HEK293 (cell line): ENCODE results near the gene LAMP5.

Source experiments
- CTCF ChIA-PET: fragments of 350-600 bp; formaldehyde crosslinking; extraction: SDS; loops from one replicate; lab custom pipeline; 2021; ENCODE audit warnings: antibody characterized with exemption; lab: Yijun Ruan, JAX
- POLR2A ChIA-PET: fragments of 300-600 bp; formaldehyde crosslinking; extraction: SDS; loops from one replicate; lab custom pipeline; 2020; ENCODE audit warnings: antibody characterized with exemption, inconsistent platforms; lab: Yijun Ruan, JAX
- H3K27ac ChIP-seq: fragments of 200-500 bp; sonication (Bioruptor generic); 2 replicates; pipeline ENCODE4 v1.5.1; 2014; ENCODE audit warnings: low read depth, low read length, control low read depth, inconsistent platforms; ENCODE audit errors: extremely low read depth
- H3K36me3 ChIP-seq, 2 experiments: fragments of 200-500 bp in 1 of 2; sonication (Bioruptor generic) in 1 of 2; 1 replicate in 1 of 2; 2 replicates in 1 of 2; pipeline ENCODE4 v1.5.1; 2014 to 2017; ENCODE audit warnings: inconsistent platforms in 2 of 2, low read length in 2 of 2; ENCODE audit not compliant: control insufficient read depth in 2 of 2, insufficient read depth in 1 of 2
- H3K4me1 ChIP-seq: fragments of 200-500 bp; sonication (Bioruptor generic); 2 replicates; pipeline ENCODE4 v1.5.1; 2014; ENCODE audit warnings: mild to moderate bottlenecking, low read length, inconsistent platforms; ENCODE audit not compliant: control insufficient read depth, insufficient read depth
- H3K4me3 ChIP-seq: 2 replicates; pipeline ENCODE4 v1.5.1; 2011; ENCODE audit warnings: low read depth, mild to moderate bottlenecking, control low read depth, low read length, moderate library complexity
- H3K9me3 ChIP-seq: fragments of 200-500 bp; sonication (Bioruptor generic); 2 replicates; pipeline ENCODE4 v1.5.1; 2014; ENCODE audit warnings: low read depth, low read length, inconsistent platforms; ENCODE audit not compliant: control insufficient read depth, insufficient read depth
- GLI2 ChIP-seq: fragments of 450-650 bp; formaldehyde crosslinking; IDR thresholded peaks from 2 replicates; pipeline ENCODE4; 2017; ENCODE audit warnings: missing biosample characterization, missing genetic modification characterization, low read depth, borderline replicate concordance
- GLI4 ChIP-seq: fragments of 450-650 bp; formaldehyde crosslinking; IDR thresholded peaks from 2 replicates; pipeline ENCODE4 v1.5.1; 2016; ENCODE audit warnings: missing biosample characterization, missing genetic modification characterization
- HOXC10 ChIP-seq: sonication (generic); formaldehyde crosslinking; IDR thresholded peaks from 2 replicates; pipeline ENCODE4 v1.8.1; 2023; ENCODE audit warnings: mild to moderate bottlenecking, missing genetic modification reagents
- KLF7 ChIP-seq: fragments of 450-650 bp; formaldehyde crosslinking; IDR thresholded peaks from 2 replicates; pipeline ENCODE4 v1.5.1; 2016; ENCODE audit warnings: missing biosample characterization, missing genetic modification characterization, borderline replicate concordance
- MYNN ChIP-seq: fragments of 450-650 bp; formaldehyde crosslinking; IDR thresholded peaks from 2 replicates; pipeline ENCODE4 v1.5.1; 2016; ENCODE audit warnings: missing biosample characterization, missing genetic modification characterization, borderline replicate concordance
- MZF1 ChIP-seq: fragments of 450-650 bp; formaldehyde crosslinking; IDR thresholded peaks from 2 replicates; pipeline ENCODE4 v1.5.1; 2017; ENCODE audit warnings: missing biosample characterization, missing genetic modification characterization, borderline replicate concordance
- TCF7L2 ChIP-seq: IDR thresholded peaks from 2 replicates; pipeline ENCODE4 v1.6.1; 2011; ENCODE audit warnings: low read depth, mild to moderate bottlenecking, inconsistent platforms, low read length, moderate library complexity, borderline replicate concordance
- ZBTB1 ChIP-seq: fragments of 450-650 bp; formaldehyde crosslinking; IDR thresholded peaks from 2 replicates; pipeline ENCODE4 v1.5.1; 2016; ENCODE audit warnings: missing biosample characterization, missing genetic modification characterization
- ZEB2 ChIP-seq: fragments of 450-650 bp; formaldehyde crosslinking; IDR thresholded peaks from 2 replicates; pipeline ENCODE4 v1.5.1; 2016; ENCODE audit warnings: missing biosample characterization, missing genetic modification characterization
- ZFHX2 ChIP-seq: fragments of 450-650 bp; formaldehyde crosslinking; conservative IDR thresholded peaks from 2 replicates; pipeline ENCODE4 v1.5.1; 2016; ENCODE audit warnings: missing biosample characterization, missing genetic modification characterization
- ZNF274 ChIP-seq, 2 experiments: fragments of 200-500 bp in 1 of 2; fragments of 450-650 bp in 1 of 2; sonication (Bioruptor generic) in 1 of 2; formaldehyde crosslinking in 1 of 2; IDR thresholded peaks; 2 replicates each; pipeline versions ENCODE4 v1.5.1 to v1.6.1; 2014 to 2016; ENCODE audit warnings: borderline replicate concordance in 1 of 2, inconsistent platforms in 1 of 2, low read length in 1 of 2, missing biosample characterization in 1 of 2, missing genetic modification characterization in 1 of 2
- ZNF37A ChIP-seq: fragments of 450-650 bp; IDR thresholded peaks from 2 replicates; pipeline ENCODE4 v1.5.1; 2018; ENCODE audit warnings: missing biosample characterization, missing genetic modification characterization
- ZNF423 ChIP-seq: fragments of 450-650 bp; formaldehyde crosslinking; IDR thresholded peaks from 2 replicates; pipeline ENCODE4 v1.5.1; 2016; ENCODE audit warnings: missing biosample characterization, missing genetic modification characterization
- ZNF510 ChIP-seq: fragments of 450-650 bp; formaldehyde crosslinking; IDR thresholded peaks from 2 replicates; pipeline ENCODE4 v1.5.1; 2018; ENCODE audit warnings: mild to moderate bottlenecking, missing genetic modification characterization, missing biosample characterization; ENCODE audit not compliant: insufficient replicate concordance
- ZNF514 ChIP-seq: fragments of 450-650 bp; formaldehyde crosslinking; IDR thresholded peaks from 2 replicates; pipeline ENCODE4 v1.5.1; 2016; ENCODE audit warnings: missing biosample characterization, missing genetic modification characterization
- ZNF600 ChIP-seq: fragments of 450-650 bp; formaldehyde crosslinking; IDR thresholded peaks from 2 replicates; pipeline ENCODE4 v1.5.1; 2016; ENCODE audit warnings: missing biosample characterization, missing genetic modification characterization
- ZNF621 ChIP-seq: fragments of 450-650 bp; formaldehyde crosslinking; IDR thresholded peaks from 2 replicates; pipeline ENCODE4 v1.5.1; 2017; ENCODE audit warnings: missing biosample characterization, missing genetic modification characterization
- ZNF791 ChIP-seq: fragments of 450-650 bp; formaldehyde crosslinking; IDR thresholded peaks from 2 replicates; pipeline ENCODE4 v1.5.1; 2016; ENCODE audit warnings: missing biosample characterization, missing genetic modification characterization
- ZNF830 ChIP-seq: fragments of 450-650 bp; IDR thresholded peaks from 2 replicates; pipeline ENCODE4 v1.5.0; 2018; ENCODE audit warnings: missing biosample characterization, missing genetic modification characterization, low read depth, mild to moderate bottlenecking, moderate library complexity
- ZNF837 ChIP-seq: fragments of 450-650 bp; formaldehyde crosslinking; IDR thresholded peaks from 2 replicates; pipeline ENCODE4 v1.5.1; 2016; ENCODE audit warnings: missing biosample characterization, missing genetic modification characterization
- ZNF843 ChIP-seq: fragments of 450-650 bp; formaldehyde crosslinking; IDR thresholded peaks from 2 replicates; pipeline ENCODE4 v1.5.1; 2016; ENCODE audit warnings: missing biosample characterization, missing genetic modification characterization
- ZXDB ChIP-seq: fragments of 450-650 bp; formaldehyde crosslinking; IDR thresholded peaks from 2 replicates; pipeline ENCODE4 v1.5.1; 2016; ENCODE audit warnings: missing biosample characterization, missing genetic modification characterization
- TF ChIP-seq, protein P1 (sequence below): fragments of 450-650 bp; formaldehyde crosslinking; IDR thresholded peaks from 2 replicates; pipeline ENCODE4 v1.5.1; 2016; ENCODE audit warnings: missing biosample characterization, missing genetic modification characterization
- TF ChIP-seq, protein P2 (sequence below): fragments of 450-650 bp; formaldehyde crosslinking; IDR thresholded peaks from 2 replicates; pipeline ENCODE4 v1.5.1; 2016; ENCODE audit warnings: missing biosample characterization, missing genetic modification characterization

LAMP5 gene

DNA sequence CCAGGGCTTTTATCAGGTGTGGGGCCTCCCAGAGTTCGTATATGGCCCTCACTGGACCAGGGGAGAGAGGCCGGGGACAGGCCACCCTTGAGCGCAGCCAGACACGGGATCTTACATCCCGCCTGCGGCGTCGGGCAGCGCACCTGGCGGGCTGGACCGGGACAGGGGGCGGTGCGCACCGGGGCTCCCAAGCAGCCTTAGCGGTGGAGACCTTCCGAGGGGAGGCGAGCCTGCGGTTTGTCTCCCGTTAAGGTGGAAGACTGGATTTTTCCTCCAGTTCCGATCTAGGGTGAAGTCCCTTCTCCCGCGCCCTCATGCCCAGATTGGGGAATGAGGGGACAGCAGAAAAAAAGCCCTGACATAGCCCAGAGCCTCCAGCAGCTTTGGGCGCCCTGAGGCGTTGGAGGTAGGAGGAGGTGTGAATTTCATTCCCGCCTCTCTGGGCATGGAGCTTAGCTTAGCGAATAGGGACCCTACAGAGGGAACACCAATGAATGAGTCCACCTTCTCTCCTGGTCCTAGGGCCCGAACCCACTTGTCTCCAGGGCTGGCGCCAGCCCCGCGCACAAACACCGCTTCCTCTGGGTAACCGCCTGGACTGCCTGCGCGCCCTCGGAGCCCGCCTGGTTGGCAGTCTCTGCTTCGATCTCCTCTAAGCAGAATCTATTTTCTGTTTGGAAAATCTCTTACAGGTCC is 6.7 kb upstream of the LAMP5 start (continued):
- TF ChIP-seq ZNF621 (no peak), ZNF600 (no peak), ZNF37A (tag by site-specific recombination) (no peak)
- TF ChIP-seq, protein P1, sequence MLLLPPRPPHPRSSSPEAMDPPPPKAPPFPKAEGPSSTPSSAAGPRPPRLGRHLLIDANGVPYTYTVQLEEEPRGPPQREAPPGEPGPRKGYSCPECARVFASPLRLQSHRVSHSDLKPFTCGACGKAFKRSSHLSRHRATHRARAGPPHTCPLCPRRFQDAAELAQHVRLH (tag by site-specific recombination), result no peak

DNA sequence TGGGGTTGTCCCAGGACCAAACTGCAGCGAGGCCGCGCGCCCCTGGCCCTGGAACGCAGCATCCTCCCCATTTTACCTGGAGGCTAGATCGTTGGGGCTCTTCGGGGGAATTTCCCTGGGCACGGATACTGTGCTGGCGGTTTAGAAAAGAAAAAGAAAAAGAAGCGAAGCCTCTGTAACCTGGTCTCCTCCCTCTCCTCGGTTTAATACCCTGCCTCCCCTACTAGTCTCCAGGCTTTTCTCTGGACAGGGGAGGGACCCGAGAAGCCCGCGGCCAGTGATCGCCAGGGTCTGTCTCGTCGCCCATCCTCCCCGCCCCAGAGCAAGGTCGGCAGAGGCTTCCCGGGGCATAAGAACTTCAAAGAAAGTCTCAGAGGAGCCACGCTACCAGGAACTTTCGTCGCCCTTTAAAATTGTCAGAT is 6.1 kb upstream of the LAMP5 start:
- Histone ChIP-seq H3K9me3 (no peaks in the 10 kb centered on the region), H3K4me1 (no peaks in the 10 kb centered on the region), H3K36me3 (no peaks in the 10 kb centered on the region), H3K27ac (no peak overlapping the region), H3K4me3 (no peak overlapping the region)
- CTCF ChIA-PET, result no interaction called here
- TF ChIP-seq HOXC10 (CRISPR knock-in tag), result no peak
- no peak for TF ChIP-seq TCF7L2
- TF ChIP-seq ZNF37A (tag by site-specific recombination), result no peak
- no peak for TF ChIP-seq ZNF274 (IDR thresholded peaks at IDR 0.05; ENCODE audit: low read length)
- TF ChIP-seq ZNF274 (tag by site-specific recombination; IDR thresholded peaks at IDR 0.05; ENCODE audit: borderline replicate concordance), result no peak
- TF ChIP-seq MYNN (tag by site-specific recombination), result no peak
- TF ChIP-seq ZNF837 (tag by site-specific recombination), result no peak
- TF ChIP-seq ZXDB (tag by site-specific recombination), result no peak
- no peak for TF ChIP-seq ZBTB1 (tag by site-specific recombination)
- TF ChIP-seq ZEB2, result no peak
- no peak for TF ChIP-seq GLI4
- TF ChIP-seq GLI2 (tag by site-specific recombination), result no peak
- TF ChIP-seq KLF7 (tag by site-specific recombination), result no peak
- TF ChIP-seq ZFHX2 (tag by site-specific recombination), result no peak
- POLR2A ChIA-PET, result no interaction called here

DNA sequence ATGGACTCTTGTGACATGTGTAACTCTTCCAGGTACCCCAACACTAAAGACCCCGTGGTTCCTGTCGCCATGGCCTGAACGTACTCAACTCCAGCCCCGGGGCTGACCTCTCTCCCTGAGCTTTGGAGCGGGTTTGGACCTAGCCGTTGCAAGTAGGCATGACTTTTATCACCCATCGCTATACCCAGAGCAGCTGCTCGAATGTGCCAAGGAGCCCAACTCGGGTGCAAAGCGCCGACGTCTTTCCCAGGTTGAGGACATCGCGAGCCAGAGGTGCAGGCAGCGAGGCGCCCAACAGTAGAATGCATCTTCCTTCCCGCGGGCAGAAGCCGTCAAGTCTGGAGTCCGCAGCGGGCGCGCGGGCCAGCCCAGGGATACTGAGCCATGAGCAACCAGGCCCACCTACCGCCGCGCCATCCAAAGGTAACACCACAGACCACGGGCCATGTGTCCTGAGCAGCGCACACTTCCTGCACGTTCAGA is 5.7 kb upstream of the LAMP5 start:
- H3K4me1 ChIP-seq, result no peaks in the 10 kb centered on the region
- H3K9me3 ChIP-seq, result no peaks in the 10 kb centered on the region
- no peaks in the 10 kb centered on the region for H3K36me3 ChIP-seq
- ChIA-PET POLR2A (no interaction called here), CTCF (no interaction called here)
- H3K27ac ChIP-seq, result no peak overlapping the region
- no peak overlapping the region for H3K4me3 ChIP-seq
- no peak for TF ChIP-seq ZNF791
- TF ChIP-seq GLI2 (tag by site-specific recombination), result no peak
- no peak for TF ChIP-seq ZNF510
- TF ChIP-seq ZNF830 (tag by site-specific recombination), result no peak
- no peak for TF ChIP-seq ZNF423 (tag by site-specific recombination)
- no peak for TF ChIP-seq ZNF514 (tag by site-specific recombination)
- TF ChIP-seq, protein P2, sequence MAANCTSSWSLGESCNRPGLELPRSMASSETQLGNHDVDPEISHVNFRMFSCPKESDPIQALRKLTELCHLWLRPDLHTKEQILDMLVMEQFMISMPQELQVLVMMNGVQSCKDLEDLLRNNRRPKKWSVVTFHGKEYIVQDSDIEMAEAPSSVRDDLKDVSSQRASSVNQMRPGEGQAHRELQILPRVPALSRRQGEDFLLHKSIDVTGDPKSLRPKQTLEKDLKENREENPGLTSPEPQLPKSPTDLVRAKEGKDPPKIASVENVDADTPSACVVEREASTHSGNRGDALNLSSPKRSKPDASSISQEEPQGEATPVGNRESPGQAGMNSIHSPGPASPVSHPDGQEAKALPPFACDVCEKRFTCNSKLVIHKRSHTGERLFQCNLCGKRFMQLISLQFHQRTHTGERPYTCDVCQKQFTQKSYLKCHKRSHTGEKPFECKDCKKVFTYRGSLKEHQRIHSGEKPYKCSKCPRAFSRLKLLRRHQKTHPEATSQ (tag by site-specific recombination), result no peak
- no peak for TF ChIP-seq ZNF843 (tag by site-specific recombination)
- TF ChIP-seq MZF1, result no peak
